HG03354 (cell line): ENCODE data around the gene SEC22C.

Source experiments
- ATAC-seq: cut with Tn5 transposase; IDR thresholded peaks from one replicate; pipeline ENCODE4 v1.9.1; 2021; ENCODE audit warnings: mild to moderate bottlenecking; ENCODE audit not compliant: unreplicated experiment, poor library complexity, severe bottlenecking

Gene SEC22C

DNA sequence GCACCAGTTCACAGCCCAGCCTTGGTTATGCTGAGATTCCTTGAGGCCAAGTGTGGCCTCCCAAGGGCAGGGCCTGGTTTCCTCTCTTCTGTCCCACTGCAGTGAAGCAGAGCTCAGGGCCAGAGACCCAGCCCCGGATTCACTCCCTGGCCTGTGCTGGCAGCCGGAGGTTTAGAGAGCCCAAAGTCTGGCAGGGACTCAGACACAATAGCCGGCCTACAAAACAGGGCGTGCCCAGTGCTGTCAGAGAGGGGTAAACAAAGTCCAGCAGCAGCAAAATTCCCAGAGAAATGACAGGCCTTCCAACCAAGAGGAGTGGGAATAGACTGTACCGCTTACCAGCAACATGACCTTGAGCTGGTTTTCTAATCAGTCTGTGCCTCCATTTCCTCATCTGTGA is 65.3 kb downstream of the SEC22C start:
- ATAC-seq, result no peak

DNA sequence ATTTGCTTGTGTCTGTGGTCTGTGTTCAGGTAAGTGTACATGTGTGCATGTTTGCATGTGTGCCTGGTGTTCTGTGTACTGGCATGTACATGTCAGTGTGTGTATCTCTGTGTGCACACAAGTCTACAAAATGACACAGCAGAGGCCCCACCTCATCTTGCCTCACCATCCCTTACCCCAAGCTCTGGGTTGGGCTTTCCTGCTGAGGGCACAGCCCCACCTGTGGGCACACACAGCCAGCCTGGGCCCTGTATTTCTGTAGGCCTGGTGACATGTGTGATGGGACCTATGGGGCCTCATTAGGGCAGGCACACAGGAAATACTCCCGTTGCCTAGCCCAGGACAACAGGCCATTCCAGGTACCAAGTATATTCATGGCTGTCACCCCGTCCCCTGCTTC is 65.8 kb downstream of the SEC22C start:
- no peak for ATAC-seq

DNA sequence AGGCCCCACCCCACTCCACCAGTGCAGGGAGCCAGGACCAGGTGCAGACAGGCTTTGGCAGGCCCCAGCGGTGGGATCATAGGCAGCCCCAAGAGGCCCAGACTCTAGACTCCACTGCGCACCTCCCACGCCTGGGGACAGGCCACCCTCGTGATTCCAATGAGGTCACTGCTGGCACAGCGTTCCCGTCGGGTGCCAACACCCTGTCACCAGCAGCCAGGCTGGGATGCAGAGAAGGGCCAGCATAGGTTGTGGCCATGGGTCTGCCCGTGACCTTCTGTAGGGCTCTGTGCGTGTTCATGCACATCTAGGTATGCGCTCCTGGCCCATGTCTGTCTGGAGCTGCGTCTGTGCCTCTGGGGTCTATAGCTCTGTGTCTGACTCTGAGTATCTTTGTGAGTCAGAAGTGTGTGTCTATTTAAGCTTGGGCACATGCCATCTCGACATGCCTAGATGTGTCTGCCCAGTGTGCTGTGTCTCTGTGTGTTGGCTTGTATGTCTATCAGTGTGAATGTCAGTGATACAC is 66.3 kb downstream of the SEC22C start:
- ATAC-seq, result no peak

GRCh38 chr3:42514876-42515275 is 66.9 kb downstream of the SEC22C start:
- no peak for ATAC-seq

GRCh38 chr3:42513521-42513920 is 68.2 kb downstream of the SEC22C start:
- no peak for ATAC-seq

DNA sequence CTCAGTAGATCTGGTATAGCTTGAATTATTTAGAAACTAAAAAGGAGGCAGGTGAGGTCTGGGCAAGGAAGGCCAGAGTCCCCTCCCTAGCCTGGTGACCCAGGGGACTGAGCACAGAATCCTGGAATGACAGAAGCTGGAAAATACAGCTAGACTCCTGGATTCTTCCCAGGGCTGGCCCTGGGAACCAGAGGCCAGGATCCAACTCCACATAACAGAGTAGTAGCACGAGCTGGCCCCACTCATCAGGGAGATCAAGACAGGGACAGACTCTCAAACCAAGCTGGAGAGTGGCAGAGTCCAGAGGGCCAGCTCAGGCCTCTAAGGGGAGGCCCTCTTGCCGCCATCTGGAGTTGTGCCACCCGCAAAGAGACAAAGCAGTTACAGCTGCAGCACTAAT is 68.6 kb downstream of the SEC22C start:
- ATAC-seq, result no peak

DNA sequence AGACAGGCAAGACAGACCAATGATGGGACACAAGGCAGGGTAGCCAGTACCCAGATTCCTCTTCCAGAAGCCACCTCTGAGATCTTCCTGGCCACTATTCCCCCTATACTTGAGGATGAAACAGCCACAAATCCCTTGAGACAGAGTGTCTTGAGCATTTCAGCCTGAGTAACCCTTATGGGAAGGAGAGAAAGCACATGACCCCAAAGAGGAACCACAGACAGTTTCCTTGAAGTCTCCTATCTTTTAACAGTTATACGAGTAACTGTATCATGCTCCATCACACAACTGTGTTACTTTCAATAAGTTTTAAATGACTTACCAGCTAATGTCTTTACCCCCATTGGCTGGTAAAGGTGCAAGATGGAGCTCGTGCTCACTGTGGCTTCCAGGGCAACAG is 70.0 kb downstream of the SEC22C start:
- ATAC-seq, result no peak

GRCh38 chr3:42511201-42511600 is 70.6 kb downstream of the SEC22C start:
- ATAC-seq, result no peak

DNA sequence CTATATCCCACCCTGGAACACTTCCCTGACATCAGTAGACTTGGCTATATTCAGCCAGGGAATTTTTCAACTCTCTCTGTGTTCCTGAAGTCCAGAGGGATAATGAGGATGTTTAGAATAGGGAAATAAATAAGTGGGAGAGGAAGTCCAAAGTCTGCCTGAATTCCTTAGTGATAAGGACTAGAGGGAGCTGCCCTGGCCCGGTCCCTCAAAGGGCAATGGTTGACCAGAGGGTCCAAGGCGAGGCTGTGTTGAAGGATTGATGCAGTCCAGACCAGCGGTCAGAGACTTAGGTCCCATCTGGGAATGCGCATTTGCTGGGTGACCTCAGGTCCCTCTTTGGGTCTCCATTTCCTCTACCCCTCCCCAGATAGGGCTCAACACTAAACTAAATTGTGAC is 71.4 kb downstream of the SEC22C start:
- ATAC-seq, result no peak

- no peak for ATAC-seq
Measured at GRCh38 chr3:42509111-42509510, 72.7 kb downstream of the SEC22C start.

DNA sequence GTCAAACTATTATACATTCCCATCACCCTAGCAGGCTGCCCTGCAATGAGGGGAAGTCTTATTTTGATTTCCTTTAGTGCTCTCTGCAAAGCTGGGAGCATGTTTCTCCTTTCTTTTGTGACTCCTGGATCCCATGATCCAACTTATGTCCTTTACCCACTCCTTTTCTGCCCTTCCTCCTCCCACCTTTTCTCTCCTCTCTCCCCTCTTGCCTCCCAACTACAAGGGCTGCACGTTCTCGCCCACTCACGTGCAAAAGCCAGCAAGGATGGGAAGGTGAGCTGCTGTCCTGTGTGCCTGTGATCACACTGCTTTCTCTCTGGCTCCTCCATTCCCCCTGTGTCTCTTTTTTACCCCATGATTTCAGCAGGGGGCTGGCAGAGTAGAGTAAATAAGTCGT is 73.2 kb downstream of the SEC22C start:
- no peak for ATAC-seq

DNA sequence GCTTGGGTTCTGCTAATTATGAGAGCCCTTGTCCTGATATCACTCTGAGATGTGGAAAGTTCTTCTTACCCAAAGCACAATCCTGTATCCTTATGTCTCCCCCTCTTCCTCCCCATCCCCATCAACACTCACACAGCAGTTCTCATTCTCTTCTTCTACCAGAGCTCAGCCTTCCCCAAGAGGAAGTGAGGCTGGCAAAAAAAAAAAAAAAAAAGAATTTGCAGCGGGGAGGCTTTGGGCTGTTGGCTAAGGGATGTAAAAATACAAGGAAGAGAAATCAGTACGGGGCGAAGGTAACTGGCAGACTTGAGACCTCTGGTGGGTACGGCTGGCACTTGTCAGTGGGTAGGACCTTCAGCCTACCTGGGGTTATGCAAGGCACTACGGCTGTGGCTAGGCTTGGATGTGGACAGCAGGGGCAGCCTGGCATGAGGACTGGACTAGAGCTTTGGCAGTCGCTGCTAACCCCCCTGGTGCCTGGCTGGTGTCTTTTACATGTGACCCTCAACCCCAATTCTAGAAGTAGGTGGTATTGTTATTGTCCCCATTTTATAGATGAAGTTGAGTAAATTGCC is 73.9 kb downstream of the SEC22C start:
- no peak for ATAC-seq

- no peak for ATAC-seq
Measured at GRCh38 chr3:42507252-42507651, 74.5 kb downstream of the SEC22C start.

DNA sequence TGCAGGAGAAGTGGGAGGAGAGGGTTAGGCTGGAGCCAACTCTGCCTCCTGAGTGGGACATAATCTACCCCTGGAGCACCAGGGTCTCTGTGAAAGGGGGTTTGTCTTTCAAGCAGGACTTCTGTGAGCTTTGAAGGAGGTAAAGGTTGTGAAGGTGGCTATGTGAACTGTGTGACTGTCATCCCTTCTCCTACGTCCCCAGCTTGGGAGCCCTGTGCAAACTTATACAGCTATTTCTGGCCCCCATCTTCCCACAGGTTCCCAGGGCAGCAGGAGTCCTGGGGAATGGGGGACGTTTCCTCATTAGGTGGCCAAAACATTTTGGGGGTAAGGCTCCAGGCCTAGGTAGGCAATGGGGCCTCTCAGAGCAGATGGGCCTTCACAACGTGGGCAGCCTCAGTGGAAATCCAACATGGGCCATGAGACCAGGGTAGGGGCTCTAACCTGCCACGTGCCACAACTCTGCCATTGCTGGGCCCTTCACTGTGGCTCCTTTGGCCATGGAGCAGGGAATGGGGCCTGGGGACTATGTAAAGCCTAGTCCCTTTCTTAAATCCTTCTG is 75.8 kb downstream of the SEC22C start:
- ATAC-seq, result no peak

GRCh38 chr3:42505128-42505848 is 76.5 kb downstream of the SEC22C start:
- ATAC-seq, result no peak

DNA sequence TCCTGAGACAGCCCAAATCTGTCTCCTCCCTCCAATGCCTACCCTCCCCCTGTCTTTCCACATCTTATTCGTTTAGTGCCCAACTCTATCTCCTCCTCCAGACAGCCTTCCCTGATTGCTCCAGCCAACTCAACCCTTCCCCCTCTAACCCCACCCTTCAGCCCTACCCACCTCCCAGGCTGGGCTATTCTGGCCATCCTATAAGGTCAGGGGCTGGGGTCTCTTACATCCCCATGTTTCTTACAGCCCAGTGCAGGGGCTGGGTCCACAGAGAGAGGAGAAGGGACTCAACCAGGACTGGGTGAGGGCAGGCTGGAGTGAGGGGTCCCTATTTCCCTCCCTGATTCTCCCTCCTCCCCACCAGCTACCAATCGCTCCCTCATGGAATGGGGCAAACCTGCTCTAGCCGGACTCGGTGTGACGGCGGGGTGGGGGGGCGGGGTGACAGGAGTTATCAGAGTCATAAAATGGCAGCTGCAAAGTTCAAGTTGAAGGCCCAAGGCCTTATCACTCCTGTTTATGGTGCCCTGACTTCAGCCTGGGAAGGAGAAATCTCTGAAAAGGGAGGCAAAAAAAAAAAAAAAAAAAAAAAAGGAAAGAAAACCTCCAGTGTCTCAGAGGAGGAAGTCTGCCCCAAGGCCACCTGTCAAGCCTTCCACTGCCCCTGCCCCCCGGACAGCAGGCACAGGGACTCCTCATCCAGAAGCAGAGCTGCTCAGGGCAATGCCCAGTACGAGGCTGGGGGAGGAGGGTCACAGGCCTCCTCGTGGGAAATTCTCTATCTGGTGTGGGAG is 77.2 kb downstream of the SEC22C start:
- no peak for ATAC-seq

- ATAC-seq, result no peak
Measured at GRCh38 chr3:42503957-42504333, 77.8 kb downstream of the SEC22C start.

DNA sequence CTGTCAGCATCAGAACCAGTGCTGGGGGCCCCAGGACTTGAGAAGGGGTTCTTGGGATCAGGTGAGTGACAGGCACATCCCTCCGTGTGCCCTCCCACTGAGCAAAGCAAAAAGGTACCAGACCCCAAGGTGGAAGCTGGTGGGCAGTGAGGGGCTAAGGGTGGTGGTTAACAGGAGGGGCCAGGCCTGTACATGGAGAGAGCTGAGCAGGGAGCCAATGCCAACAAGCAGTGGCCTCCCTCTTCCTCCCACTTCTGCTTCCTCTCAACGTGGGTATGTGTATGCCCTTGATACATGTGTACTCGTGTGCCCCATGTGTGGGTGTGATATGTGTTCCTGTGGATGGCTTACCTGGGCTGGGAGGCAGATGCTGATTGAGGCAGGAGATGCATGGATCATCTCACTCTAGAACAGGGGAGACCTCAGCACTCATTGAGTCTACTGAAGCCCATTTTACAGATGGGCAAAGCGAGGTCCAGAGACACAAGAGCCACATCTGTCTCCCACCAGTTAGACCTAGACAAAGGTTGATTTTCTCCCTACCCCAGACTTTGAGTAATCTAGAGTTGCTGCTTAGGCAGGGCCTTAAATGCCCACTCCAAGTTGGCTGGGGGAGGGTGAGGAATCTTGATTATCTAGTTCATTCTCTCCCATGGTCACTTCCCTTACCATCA is 78.4 kb downstream of the SEC22C start:
- ATAC-seq, result no peak

GRCh38 chr3:42502429-42503250 is 79.1 kb downstream of the SEC22C start, which contains the start of gene VIPR1:
VIPR1 (plus strand) TSS chr3:42502643; CDS start chr3:42502736, 93 bp downstream.
- peak; percentile 94 for ATAC-seq
